Cardiac muscle cell (in vitro differentiated cells and primary cell): ENCODE measurements around the gene BTBD17. TPM values are rescaled to one million over a fixed set of nuclear protein-coding genes. Genes with fewer than 3 reads are reported as not detected.

Experiments used
- DNase-seq, 2 donors: peaks; one replicate each; pipeline versions ENCODE4 v3.0.0 to v3.0.0-alpha.2; 2010 to 2017; ENCODE audit warnings: low read depth in 1 of 2, low spot score in 1 of 2
- H3K27ac ChIP-seq: fragments of 200-600 bp; sonication (generic); 2 replicates; pipeline ENCODE4 v1.5.1; 2016
- H3K27me3 ChIP-seq: fragments of 200-600 bp; sonication (generic); 2 replicates; pipeline ENCODE4 v1.6.0; 2016; ENCODE audit warnings: control low read depth
- H3K36me3 ChIP-seq: fragments of 200-600 bp; sonication (generic); 2 replicates; pipeline ENCODE4 v1.5.1; 2016; ENCODE audit warnings: control low read depth
- H3K4me1 ChIP-seq: fragments of 200-600 bp; sonication (generic); 2 replicates; pipeline ENCODE4 v1.8.1; 2017; ENCODE audit warnings: low read depth, mild to moderate bottlenecking, mixed run types
- H3K4me3 ChIP-seq: fragments of 200-600 bp; sonication (generic); 2 replicates; pipeline ENCODE4 v1.5.1; 2016; ENCODE audit warnings: mild to moderate bottlenecking
- H3K9me3 ChIP-seq: fragments of 200-600 bp; sonication (generic); 2 replicates; pipeline ENCODE4 v1.5.1; 2017; ENCODE audit warnings: low read depth, mild to moderate bottlenecking, control low read depth
- CTCF ChIP-seq: IDR thresholded peaks from 2 replicates; pipeline ENCODE4 v1.5.1; 2012; ENCODE audit warnings: low read depth, mild to moderate bottlenecking, low read length
- polyA plus RNA-seq: library from polyadenylated mRNA; unstranded; fragments of >200 nt; fragmentation: Nextera tagmentation; extraction: Ambion mirVana; gene quantifications from 2 replicates; pipeline ENCODE4 v1.2.1, GENCODE V29; 2016
- total RNA-seq: library from RNA; depleted of rRNA; stranded (reverse); fragments of >200 nt; gene quantifications from 2 replicates; pipeline ENCODE4 v1.2.3, GENCODE V29; 2016

Gene BTBD17
- total and polyA plus RNA-seq, 2 experiments from 2014 or later, result 0.62 to 0.63 TPM

GRCh38 chr17:74337834-74338500 lies 23.7 kb downstream of the BTBD17 start:
- Histone ChIP-seq H3K4me3 (no peak overlapping the region), H3K27me3 (peaks cover 4% of the 10 kb centered on the region), H3K4me1 (peaks cover under 1% of the 10 kb centered on the region), H3K36me3 (no peaks in the 10 kb centered on the region), H3K27ac (no peak overlapping the region), H3K9me3 (no peaks in the 10 kb centered on the region)
- no peak for TF ChIP-seq CTCF
- no peak for DNase-seq

- Histone ChIP-seq H3K36me3 (no peaks in the 10 kb centered on the region), H3K4me3 (no peak overlapping the region), H3K9me3 (no peaks in the 10 kb centered on the region), H3K27me3 (peaks cover 4% of the 10 kb centered on the region), H3K4me1 (peaks cover 7% of the 10 kb centered on the region), H3K27ac (no peak overlapping the region)
- no peak for TF ChIP-seq CTCF
- DNase-seq, result no peak
These were observed 25.4 kb downstream of the BTBD17 start for GRCh38 chr17:74336307-74336706.

GRCh38 chr17:74335529-74336062 lies 26.1 kb downstream of the BTBD17 start:
- Histone ChIP-seq H3K4me3 (no peak overlapping the region), H3K9me3 (no peaks in the 10 kb centered on the region), H3K27me3 (peaks cover 4% of the 10 kb centered on the region), H3K36me3 (no peaks in the 10 kb centered on the region), H3K27ac (no peak overlapping the region), H3K4me1 (peaks cover 7% of the 10 kb centered on the region)
- no peak for DNase-seq
- no peak for TF ChIP-seq CTCF

GRCh38 chr17:74334393-74335039 lies 27.2 kb downstream of the BTBD17 start:
- Histone ChIP-seq H3K27ac (no peak overlapping the region), H3K36me3 (no peaks in the 10 kb centered on the region)
- TF ChIP-seq CTCF, result no peak

GRCh38 chr17:74332763-74333283 lies 28.8 kb downstream of the BTBD17 start:
- peaks cover under 1% of the 10 kb centered on the region for H3K27me3 ChIP-seq
- H3K4me3 ChIP-seq, result no peak overlapping the region
- TF ChIP-seq CTCF, result no peak
- DNase-seq, result no peak
- H3K27ac ChIP-seq, result no peak overlapping the region
- H3K4me1 ChIP-seq, result peaks cover 7% of the 10 kb centered on the region
- H3K36me3 ChIP-seq, result no peaks in the 10 kb centered on the region
- H3K9me3 ChIP-seq, result no peaks in the 10 kb centered on the region

More at GRCh38 chr17:74334393-74335039, 27.2 kb downstream of the BTBD17 start:
- no peak for DNase-seq
- Histone ChIP-seq H3K4me1 (peaks cover 7% of the 10 kb centered on the region), H3K4me3 (no peak overlapping the region), H3K9me3 (no peaks in the 10 kb centered on the region), H3K27me3 (peaks cover 4% of the 10 kb centered on the region)
